ENCODE data around the gene KLC1.
A peak's percentile ranks its signal among the peaks of the same experiment; 100 is the strongest.

The KLC1 gene

GRCh38 chr14:103627073-103628025 lies 1.7 kb upstream of the KLC1 start:
- Histone ChIP-seq H3K4me2 (ENCODE audit: low read depth, low read length, poor library complexity, severe bottlenecking) (no peak overlapping the region), H3F3A (ENCODE audit: insufficient read depth) (peaks cover 32% of the 10 kb centered on the region), H3K9ac (ENCODE audit: low read length) (no peak overlapping the region), H3K9me3 (ENCODE audit: insufficient read depth, low read length) (no peaks in the 10 kb centered on the region), H3K79me2 (ENCODE audit: insufficient read depth, low read length) (peaks cover 34% of the 10 kb centered on the region), H3K27ac (ENCODE audit: low read depth, low read length) (no peak overlapping the region), H4K20me1 (ENCODE audit: low read depth, low read length) (peaks cover 11% of the 10 kb centered on the region; the same call in 1 of the 2 replicates), H2AFZ (ENCODE audit: low read depth, low read length, severe bottlenecking) (no peak overlapping the region), H3K4me3 (ENCODE audit: insufficient read depth, low read length, poor library complexity, severe bottlenecking) (no peak overlapping the region), H3K36me3 (ENCODE audit: low read length) (no peaks in the 10 kb centered on the region), H3K27me3 (ENCODE audit: low read length) (no peaks in the 10 kb centered on the region), H3K9me2 (replicated peaks; ENCODE audit: insufficient read depth, low read length) (no peaks in the 10 kb centered on the region)
- TF ChIP-seq CTCF (IDR thresholded peaks at IDR 0.05; ENCODE audit: insufficient read depth, low read length, poor library complexity, severe bottlenecking) = no peak
- TF ChIP-seq EZH2phosphoT487 (conservative IDR thresholded peaks at IDR 0.05; ENCODE audit: low read length) = no peak

- no peaks in the 10 kb centered on the region for H3K9me2 ChIP-seq (replicated peaks; ENCODE audit: insufficient read depth, low read length)
- no peak overlapping the region for H3K27ac ChIP-seq (ENCODE audit: low read depth, low read length)
- H3K36me3 ChIP-seq (ENCODE audit: low read length) = no peaks in the 10 kb centered on the region
- H3K79me2 ChIP-seq (ENCODE audit: insufficient read depth, low read length) = peaks cover 43% of the 10 kb centered on the region
- peak overlapping the region; percentile 94 for H3K9ac ChIP-seq (ENCODE audit: low read length)
- H3K4me3 ChIP-seq (ENCODE audit: insufficient read depth, low read length, poor library complexity, severe bottlenecking) = peak overlapping the region; percentile 94
- peak overlapping the region; percentile 100 for H2AFZ ChIP-seq (ENCODE audit: low read depth, low read length, severe bottlenecking)
- TF ChIP-seq EZH2phosphoT487 (conservative IDR thresholded peaks at IDR 0.05; ENCODE audit: low read length) (no peak), CTCF (IDR thresholded peaks at IDR 0.05; ENCODE audit: insufficient read depth, low read length, poor library complexity, severe bottlenecking) (no peak)
- peaks cover 32% of the 10 kb centered on the region for H3F3A ChIP-seq (ENCODE audit: insufficient read depth)
- no peaks in the 10 kb centered on the region for H3K9me3 ChIP-seq (ENCODE audit: insufficient read depth, low read length)
- H3K27me3 ChIP-seq (ENCODE audit: low read length) = no peaks in the 10 kb centered on the region
- H3K4me2 ChIP-seq (ENCODE audit: low read depth, low read length, poor library complexity, severe bottlenecking) = peak overlapping the region; percentile 100
- H4K20me1 ChIP-seq (ENCODE audit: low read depth, low read length) = peaks cover 11% of the 10 kb centered on the region; the same call in 1 of the 2 replicates
These were observed 759 bp upstream of the KLC1 start for GRCh38 chr14:103628221-103628683.

- no peak for TF ChIP-seq CTCF (IDR thresholded peaks at IDR 0.05; ENCODE audit: insufficient read depth, low read length, poor library complexity, severe bottlenecking)
- TF ChIP-seq EZH2phosphoT487 (conservative IDR thresholded peaks at IDR 0.05; ENCODE audit: low read length) = no peak
- Histone ChIP-seq H3K36me3 (ENCODE audit: low read length) (no peaks in the 10 kb centered on the region), H3K4me3 (ENCODE audit: insufficient read depth, low read length, poor library complexity, severe bottlenecking) (peak overlapping the region; percentile 94), H4K20me1 (ENCODE audit: low read depth, low read length) (peaks cover 15% of the 10 kb centered on the region; the same call in 1 of the 2 replicates), H3K79me2 (ENCODE audit: insufficient read depth, low read length) (peaks cover 55% of the 10 kb centered on the region), H3K9me3 (ENCODE audit: insufficient read depth, low read length) (no peaks in the 10 kb centered on the region), H2AFZ (ENCODE audit: low read depth, low read length, severe bottlenecking) (peak overlapping the region; percentile 100), H3K9ac (ENCODE audit: low read length) (peak overlapping the region; percentile 94), H3K27ac (ENCODE audit: low read depth, low read length) (peak overlapping the region; percentile 59), H3F3A (ENCODE audit: insufficient read depth) (peaks cover 31% of the 10 kb centered on the region), H3K4me2 (ENCODE audit: low read depth, low read length, poor library complexity, severe bottlenecking) (peak overlapping the region; percentile 100), H3K9me2 (replicated peaks; ENCODE audit: insufficient read depth, low read length) (no peaks in the 10 kb centered on the region), H3K27me3 (ENCODE audit: low read length) (no peaks in the 10 kb centered on the region)
These were observed 601 bp downstream of the KLC1 start for GRCh38 chr14:103629503-103630121.

Measured in SU-DHL-6 (cell line).